CD4-positive, alpha-beta T cell treated with Interleukin-17A for 1 hour (primary cell): ENCODE data around the gene COL23A1.

Source experiments
- DNase-seq: peaks from one replicate; pipeline ENCODE4 v3.0.0-alpha.2; 2020

Gene COL23A1

DNA sequence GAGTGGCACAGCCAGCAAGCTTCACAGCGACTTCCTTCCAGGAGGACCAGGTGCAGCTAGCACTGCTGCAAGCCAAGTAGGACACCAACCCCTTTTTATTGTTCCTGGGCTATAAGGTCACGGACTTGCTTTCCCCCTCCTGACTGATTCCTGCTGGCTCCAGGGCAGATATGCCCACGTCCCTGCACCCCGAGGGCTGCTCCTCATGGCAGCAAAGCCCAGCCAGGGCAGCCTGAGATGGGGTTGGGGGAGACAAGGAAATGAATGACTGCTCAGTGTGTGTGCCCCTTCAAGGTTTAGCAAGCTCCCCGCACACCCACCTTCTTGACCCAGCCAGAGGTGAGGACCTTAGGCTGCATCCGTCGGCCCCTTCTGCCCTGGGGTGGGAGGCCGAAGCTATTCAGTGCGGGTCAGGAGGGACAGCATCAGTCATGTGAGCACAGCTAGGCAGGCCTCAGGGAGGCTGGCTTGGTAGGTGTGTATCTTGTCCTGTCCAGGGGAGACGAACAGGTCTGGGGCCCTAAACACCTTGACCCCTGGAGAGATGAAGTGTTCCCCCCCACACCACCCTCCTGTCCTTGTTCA, 221.4 kb downstream of the COL23A1 start:
- DNase-seq: no peak

DNA sequence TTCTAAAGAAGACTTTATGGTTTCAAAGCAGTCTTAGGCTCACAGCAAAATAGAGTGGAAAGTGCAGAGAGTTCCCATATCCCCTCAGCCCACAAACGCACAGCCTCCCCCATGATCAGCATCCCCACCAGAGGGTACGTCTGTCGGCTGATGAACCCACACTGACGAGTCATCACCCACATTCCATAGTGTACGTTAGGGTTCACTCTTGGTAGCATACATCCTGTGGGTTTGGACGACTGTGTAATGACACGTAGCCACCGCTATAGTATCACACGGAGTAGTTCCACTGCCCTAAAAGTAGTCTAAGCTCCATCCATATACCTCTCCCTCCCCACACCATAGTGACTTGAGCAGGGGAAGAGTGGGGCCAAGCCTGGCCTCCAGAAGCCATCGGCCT, 221.9 kb downstream of the COL23A1 start:
- no peak for DNase-seq

DNA sequence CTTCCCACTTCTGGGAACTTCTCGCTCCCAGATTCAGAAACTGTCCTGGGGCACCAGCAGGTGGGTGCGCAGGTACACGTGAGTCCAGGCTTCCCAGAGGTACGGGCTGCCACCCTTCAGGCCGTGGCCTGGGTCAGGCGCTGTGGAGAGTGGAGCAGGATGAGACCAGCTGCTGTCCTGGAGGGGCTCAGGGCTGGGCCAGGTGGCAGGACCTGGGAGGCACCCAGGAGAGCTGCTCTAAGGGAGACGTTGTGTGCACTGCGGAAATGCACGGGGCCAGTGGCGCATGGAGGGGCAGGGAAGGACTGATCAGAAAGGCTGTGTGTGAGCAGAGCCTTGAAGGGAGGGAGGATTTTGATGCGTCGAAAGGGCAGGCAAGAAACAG, 222.5 kb downstream of the COL23A1 start:
- DNase-seq: no peak

DNA sequence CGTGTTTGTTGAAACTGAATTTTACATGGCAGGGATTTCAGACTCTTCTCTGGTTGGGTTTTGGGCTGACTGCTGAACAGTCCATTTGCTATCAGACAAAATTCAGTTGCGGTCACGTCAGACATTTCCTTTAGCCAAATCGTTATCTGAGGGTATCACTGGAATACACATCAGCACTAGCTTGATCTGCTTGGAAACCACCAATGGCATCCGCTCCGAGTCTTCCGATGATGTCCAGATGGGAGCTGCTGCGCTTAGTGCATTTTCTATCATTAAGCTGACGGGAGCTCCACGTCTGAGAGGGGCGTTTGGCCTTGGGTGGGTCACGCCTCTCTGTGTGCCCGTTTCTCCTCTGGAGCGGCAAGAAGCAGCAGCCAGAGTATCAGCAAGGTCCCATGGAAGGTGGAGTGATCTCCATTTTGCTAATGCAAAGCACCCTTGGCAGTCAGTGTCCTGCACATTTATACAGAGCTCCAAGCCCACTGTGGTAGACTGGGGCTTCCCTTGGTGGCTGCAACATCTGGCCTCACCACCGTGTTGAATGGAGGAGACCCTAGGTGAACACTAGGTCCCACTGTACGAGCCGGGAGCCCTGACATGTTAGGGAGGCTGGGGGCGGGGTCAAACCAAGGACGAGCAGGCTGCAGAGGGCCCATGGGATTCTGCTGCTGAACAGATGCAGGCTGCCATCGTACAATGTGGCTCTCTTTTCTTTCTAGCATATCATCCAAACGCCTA, 223.0 kb downstream of the COL23A1 start:
- DNase-seq: no peak

DNA sequence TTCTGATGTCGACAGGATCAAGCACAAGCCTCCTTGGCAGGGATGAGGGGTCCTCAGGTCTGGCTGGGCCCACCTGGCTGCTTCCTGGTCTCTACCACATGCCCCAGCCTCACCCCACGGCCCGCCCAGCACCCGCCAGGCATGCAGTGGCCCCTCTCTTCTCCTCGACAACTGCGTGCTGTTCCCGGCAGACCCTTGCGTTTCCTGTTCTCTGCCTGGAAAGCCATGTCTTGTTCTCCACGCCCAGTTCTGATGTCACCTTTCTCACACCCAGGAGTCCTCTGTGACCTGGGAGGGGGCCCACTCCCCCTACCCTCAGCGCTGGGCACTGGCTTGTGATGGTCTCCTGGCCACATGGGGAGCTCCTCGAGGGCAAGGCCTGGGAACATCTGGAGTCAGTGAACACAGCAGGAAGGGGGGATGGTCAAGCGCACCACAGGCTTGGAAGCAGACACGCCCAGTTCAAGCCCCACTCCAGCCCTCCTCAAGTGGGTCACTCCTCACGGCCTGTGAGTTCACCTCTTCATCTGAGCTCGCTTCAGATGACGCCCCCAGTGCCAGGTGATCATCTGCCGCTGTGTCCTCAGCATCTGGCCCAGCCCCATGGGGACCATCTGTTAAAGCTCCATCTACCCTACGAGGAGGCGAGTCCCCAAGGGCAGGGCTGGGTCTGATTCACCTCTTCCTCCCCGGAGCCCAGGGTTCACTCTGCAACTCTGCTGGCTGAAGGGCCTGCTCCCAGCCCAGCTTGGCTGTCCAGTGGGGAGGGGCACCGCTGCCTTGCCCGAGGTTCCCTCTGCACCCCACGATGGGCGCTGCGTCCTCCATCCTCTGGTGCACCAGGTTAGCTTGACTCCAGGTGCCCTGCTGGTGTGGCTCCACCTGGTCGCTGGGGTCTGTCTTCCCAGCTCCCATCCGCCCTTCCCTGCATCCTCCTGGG, 224.4 kb downstream of the COL23A1 start:
- DNase-seq: no peak

DNA sequence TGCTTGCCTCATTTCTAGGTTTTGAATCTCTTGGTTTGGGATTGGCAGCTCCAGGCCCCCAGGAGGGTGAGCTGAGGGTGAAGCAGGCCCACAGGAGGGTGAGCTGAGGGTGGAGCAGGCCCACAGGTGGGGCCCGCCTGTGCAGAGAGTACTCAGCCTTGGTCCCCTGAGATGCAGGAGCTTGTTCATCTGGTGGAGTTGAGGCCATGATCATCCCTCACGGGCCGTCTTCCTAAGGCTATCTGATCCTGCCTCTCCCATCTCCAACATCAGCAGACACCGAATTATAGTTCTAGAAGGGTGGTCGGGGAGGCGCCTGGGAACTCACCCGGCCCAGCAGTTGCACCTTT, 225.9 kb downstream of the COL23A1 start:
- no peak for DNase-seq

DNA sequence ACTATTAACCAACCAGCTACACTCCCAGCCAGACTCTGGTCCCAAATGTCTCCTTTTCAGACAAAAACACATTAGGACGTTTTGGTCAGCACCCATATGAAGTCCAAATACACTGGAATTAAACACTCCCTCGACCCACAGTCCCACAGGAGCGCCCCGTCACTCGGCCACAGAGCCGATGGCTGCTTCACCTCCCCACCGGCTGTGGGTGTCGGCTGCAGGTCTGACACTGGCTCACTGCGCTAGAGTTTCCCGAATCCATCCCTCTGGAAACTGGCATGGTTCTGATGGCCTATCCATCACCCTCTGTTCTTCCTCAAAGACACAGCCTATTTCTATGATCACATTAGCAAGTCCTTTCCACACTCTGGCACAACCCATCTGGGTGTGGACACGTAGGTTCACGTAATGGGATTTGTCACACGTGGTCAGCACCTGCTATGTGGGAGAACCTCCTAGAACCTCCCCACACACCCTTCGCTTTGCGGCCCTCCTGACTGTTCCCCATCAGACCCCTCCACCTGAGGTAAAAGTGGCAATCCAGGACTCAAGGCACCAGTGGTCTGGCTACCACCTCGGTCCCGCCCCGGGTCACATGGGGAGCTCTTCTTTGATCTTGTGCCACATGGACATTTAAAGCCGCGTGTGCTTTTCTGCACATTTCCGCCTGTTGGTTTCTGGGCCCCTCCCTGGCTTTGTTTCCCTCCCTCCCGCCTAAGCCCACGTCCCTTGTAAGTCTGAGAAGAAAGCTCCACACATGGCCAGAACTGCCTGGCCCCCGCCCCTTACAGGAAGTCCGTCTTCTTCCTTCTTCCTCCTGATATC, 226.5 kb downstream of the COL23A1 start:
- no peak for DNase-seq

DNA sequence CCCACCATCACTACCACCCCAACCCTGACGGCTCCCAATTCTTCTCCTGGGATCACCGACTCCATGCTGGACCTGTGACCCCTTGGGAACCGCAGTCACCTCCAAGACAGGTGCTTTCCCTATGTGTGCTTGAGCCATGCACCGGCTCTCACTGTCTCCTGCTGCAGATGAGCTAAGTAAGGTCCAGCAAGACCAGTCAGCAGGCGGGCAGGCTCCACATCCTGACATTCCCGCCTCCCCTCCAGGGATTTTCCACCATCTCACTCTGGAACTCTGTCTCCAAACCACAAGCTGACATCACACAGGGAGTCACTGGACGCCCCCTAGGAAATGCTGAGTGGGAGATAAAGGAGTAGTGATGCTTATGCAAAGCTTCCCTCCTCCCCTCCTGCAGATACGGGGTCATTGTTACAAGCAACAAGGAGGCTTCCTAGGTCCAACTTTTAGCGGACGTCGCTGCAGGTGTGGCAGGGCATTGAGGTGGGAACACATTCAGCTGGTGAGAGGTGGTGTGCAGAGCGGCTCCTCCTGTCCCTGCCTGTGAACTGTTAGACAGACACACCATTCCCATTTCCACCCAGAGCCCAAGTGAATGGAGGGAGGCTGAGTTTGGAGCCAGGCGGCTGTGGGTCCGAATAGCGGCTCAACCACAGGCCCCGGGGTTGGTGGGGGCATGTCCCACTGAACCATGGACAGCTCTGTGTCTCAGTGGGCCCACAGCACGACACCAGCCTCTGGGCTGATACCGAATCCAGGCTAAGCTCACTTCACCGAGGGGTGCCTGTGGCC, 228.3 kb downstream of the COL23A1 start:
- no peak for DNase-seq

DNA sequence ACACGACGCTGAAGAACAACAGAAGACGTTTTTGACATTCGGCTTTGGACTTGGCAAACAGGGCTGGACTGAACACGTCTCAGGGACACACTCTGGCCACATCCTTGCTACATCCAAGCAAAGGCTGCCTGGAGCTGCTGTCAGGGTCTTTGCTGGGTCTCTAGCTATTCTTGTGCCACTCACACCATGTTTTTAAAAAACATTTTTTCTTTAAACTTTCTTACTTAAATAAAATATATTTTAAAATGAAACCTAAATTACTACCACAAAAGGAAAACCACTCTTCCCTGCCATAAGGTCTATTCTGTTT, 229.3 kb downstream of the COL23A1 start:
- DNase-seq: no peak

DNA sequence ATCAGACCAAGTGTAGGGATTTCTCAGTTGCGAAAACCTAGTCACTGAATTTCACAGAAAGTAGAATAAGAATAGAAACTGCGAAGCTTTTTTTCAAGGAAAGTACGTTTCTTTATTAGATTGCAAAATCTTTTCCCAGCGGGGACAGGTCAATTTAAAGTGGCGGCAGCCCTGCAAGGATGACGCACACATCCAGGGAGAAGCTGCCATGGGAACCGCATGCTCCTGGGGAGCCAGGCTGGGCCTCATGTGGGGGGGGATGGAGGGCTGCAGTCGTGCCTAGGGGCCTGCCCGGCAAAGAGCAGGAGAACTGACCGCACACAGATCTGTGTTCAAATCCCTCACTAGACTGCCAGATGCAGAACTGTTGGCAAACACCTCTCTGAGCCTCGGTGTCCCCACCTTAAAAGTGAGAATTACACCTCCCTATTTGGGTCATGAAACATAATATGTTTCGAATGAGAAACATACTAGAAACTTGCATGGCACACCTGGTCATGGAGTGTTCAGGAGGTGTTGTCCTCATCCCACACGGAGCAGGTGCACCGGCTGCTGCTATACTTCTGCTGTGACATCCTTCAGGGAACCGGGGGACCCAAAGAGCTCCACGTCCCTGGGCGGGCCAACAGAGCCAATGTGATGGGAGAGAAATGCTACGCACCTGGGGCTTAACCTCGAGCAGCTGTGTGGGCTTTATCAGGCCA, 229.8 kb downstream of the COL23A1 start:
- DNase-seq: no peak

DNA sequence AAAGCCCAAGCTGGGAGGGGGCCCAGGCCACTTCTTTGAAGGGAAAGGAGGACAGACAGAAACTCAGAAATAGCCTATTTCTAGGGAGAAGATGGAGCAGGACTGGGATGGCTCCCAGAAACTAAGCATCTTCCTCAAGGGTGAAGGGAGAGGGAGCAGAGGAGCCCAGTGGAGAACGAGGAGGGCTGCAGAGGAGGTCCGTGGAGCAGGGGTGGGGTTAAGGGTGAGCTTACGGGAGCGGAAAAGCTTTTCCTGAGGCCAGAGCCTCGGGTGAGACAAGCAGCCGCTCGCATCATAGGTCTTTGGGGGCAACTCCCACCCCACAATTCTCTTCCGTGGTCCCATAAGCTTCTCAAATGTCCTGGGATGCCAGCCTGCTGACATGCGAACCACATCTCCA, 230.5 kb downstream of the COL23A1 start:
- no peak for DNase-seq

DNA sequence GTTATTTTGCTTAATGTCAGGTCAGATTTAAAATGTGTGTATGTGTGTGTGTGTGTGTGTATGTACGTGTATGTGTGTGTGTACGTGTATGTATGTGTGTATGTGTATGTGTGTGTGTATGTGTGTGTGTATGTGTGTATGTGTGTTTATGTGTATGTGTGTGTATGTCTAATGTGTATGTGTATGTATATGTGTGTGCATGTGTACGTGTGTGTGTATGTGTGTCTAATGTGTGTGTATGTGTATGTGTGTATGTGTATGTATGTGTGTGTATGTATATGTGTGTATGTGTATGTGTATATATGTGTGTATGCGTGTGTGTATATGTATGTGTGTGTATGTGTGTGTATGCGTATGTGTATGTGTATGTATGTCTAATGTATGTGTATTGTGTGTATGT, 232.5 kb downstream of the COL23A1 start:
- no peak for DNase-seq

DNA sequence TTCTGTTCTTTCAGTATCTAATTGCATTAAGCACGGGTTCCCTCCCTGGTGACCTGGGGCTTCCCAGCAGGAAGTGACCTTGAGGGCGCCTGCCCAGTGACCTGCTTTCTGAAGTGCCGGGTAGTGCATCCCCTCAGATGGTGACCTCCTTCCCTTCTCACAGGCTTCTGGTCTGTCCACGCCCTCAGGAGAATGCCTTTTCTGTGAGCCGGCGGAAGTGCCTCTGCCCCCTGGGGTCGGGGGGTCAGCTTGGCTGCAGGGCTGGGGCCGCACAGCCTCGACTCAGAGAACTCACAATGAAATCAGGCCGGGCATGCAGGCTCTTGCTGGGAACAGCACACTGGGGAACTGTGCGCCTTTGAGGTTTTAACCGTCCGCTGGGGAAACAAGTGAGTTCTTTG, 233.1 kb downstream of the COL23A1 start:
- no peak for DNase-seq

DNA sequence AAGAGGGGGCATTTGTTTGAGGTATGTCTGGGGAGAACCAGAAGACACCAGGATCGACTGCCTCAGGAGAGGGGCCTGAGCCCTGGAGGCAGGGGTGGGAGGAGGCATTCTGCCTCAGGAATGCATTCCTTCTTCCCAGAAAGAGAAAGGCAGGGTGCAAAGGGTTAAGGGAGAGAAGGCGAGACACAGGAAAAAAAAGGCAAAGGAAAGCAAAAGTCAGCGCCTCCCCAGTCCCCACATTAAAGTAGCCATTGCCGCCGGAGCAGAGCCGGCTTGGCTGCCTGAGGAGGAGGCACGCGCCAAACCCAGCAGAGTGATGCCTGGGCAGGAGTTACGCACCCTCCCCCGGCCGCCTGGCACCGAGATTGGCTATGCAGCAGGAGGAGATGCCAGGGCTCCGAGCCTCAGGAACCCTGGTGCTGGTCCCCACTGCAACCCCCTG, 233.7 kb downstream of the COL23A1 start:
- no peak for DNase-seq

DNA sequence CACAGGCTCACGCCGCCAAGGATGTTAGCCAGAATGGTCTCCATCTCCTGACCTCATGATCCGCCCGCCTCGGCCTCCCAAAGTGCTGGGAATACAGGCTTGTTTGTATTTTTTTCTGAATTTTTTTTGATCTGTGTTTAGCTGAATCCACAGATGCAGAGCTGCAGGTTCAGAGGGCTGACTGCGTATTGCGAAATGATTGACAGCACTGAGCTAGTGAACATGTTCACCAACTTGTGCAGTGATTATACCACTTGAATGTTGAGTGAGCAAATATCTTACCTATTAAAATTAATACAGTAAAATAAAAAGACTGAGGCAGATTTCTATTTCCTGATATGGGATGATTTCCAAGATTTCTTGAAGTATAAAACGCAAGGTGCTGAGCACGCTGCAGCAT, 234.5 kb downstream of the COL23A1 start:
- DNase-seq: no peak

DNA sequence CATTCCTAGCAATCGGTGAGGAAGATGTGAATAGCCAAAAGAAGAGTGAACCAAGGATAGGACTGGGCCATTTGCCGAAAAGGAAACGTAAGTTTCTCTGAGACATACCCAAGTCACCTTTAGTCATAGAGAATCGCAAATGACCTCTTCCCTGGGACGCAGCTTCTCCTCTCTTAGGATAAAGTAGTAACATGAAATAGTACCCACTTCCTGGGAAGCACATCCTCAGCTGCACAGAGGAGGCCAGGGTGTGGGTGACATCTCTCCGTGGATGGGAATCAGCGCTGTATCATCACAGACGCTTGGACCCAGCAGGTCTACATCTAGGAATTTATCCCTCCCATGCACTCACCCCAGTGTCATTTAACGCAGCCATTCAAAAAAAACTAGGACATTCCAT, 236.7 kb downstream of the COL23A1 start:
- DNase-seq: no peak

DNA sequence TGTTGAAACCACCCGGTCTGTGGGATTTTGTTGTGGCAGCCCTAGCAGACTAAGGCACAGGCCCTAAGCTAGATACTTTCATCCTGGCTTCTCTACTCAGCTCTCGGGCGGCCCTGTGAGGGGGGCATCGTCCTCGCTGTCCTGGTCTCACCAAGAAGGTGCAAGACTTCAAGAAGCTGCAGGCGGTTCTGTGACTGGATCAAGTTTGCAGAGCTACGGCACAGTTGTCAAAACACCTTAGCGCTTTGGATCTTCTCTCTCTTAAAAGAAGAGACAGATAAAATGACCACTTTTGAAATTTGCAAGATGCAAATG, 238.2 kb downstream of the COL23A1 start:
- no peak for DNase-seq

DNA sequence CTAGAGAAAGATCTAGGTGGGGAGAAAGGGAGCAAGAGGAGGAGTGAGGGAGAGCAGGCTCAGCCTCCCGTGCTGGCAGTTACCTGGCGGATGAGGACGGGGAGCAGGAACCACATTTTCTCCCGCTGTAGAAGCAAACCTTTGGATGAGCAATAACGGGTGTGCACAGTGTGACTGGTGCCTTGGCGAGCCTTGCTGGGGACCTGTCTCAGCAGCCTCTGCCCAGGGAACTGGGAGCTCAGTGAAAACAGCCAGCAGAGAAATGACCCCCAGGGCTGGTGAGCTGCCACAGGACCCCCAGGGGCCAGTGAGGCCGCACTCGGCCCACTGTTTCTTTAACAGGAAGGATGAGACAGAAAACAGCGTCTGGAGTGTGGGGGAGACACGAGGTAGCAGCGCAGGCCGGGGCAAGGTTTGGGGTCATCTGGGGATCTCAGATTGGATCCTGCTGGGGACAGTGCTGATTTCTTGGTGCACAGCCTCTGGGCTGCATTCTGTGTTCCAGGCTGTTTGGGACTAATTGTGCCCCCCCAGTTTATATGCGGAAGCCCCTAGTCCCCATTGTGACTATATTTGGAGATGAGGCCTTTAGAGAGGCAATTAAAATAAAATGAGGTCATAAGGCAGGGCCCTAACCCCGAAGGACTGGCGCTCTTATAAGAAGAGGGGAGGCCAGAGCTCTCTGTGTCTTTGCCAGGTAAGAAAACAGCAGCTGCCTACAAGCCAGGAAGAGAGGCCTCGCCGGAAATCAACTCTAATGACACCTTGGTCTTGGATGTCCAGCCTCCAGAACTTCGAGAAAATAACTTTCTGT, 238.8 kb downstream of the COL23A1 start:
- DNase-seq: no peak

DNA sequence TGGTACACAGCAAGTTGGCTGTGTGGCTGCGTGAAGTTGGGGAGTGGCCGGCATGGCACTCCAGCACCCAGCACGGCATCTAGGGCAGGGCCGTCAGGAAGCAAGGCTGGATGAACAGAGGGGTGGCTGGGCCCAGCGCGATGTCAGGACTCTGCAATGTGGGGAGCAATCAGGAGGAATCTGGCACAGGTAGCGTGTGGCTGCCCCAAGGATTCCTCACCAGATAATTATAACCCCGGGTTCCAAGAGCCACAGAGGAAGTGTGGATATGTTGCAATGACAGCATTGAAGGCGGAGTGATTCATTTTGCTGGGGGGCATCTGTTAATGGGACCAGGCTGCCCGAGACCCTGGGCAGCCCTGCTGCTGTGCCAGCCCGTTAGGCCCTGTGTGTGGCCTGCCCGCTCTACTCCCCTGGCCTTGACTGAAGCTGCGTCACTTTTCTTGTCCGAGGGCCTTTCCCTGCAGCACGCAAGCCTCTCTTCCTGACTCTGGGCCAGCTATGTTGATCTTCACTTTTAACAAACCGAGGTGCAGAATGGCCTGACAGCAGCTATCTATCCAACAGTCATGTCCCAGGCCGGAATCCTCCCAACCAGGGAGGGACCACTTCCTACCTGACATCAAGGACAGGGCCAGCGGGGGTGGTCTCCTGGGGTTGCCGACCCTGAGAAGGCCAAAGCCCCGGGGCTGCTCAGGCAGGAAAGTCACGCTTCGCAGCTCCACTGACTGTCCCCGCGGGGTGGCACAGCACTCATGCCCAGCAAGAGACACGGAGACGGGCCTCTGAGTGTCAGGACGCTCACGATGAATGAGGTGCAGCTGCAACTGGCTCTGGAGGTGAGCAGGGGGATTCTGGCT, 239.6 kb downstream of the COL23A1 start:
- no peak for DNase-seq
